Vagina (tissue), 2 donors: Measurements from ENCODE around the gene PIGQ.

Experiments
- POLR2A ChIP-seq, 2 donors: fragments of 450-650 bp; IDR thresholded peaks; one replicate each; pipeline ENCODE4 v1.6.1; 2017; ENCODE audit warnings: antibody characterized with exemption in 2 of 2, mild to moderate bottlenecking in 2 of 2, moderate library complexity in 2 of 2
- POLR2AphosphoS5 ChIP-seq, 2 donors: sonication (generic); formaldehyde crosslinking; IDR thresholded peaks; one replicate each; pipeline ENCODE4 v1.9.0; 2017; ENCODE audit warnings: antibody characterized with exemption in 2 of 2, mild to moderate bottlenecking in 2 of 2, low read depth in 1 of 2; ENCODE audit not compliant: insufficient read depth in 1 of 2
- TF ChIP-seq, protein P1 (sequence below), 3 experiments: fragments of 450-650 bp in 2 of 3; fragments of 200-600 bp in 1 of 3; sonication (generic) in 1 of 3; IDR thresholded peaks; one replicate each; pipeline ENCODE4 v1.5.1; 2017 to 2019; ENCODE audit warnings: antibody characterized with exemption in 3 of 3, mild to moderate bottlenecking in 2 of 3, moderate library complexity in 2 of 3

DNA sequence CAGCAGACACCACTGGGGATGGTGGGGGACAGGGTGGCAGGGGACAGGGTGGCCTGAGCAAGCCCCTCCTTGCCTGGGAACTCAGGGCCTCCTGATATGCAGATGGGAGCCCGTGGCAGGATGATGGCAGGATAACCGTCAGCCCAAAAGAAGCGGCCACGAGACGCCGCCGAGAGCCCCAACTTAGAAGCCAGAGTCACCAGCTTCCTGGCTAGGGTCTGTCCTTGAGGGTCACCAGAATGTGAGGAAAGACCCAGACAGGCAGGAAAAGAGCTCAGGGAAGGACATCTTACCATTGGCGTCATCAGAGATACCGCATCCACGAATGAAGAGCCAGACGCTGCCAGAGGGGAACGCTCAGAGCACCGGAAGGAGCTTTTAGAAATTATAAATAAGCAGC lies 39.5 kb downstream of the PIGQ start:
- TF ChIP-seq POLR2AphosphoS5 (IDR thresholded peaks at IDR 0.05; ENCODE audit: insufficient read depth in 1 of 2, low read depth in 1 of 2) = no peak
- TF ChIP-seq, protein P1, sequence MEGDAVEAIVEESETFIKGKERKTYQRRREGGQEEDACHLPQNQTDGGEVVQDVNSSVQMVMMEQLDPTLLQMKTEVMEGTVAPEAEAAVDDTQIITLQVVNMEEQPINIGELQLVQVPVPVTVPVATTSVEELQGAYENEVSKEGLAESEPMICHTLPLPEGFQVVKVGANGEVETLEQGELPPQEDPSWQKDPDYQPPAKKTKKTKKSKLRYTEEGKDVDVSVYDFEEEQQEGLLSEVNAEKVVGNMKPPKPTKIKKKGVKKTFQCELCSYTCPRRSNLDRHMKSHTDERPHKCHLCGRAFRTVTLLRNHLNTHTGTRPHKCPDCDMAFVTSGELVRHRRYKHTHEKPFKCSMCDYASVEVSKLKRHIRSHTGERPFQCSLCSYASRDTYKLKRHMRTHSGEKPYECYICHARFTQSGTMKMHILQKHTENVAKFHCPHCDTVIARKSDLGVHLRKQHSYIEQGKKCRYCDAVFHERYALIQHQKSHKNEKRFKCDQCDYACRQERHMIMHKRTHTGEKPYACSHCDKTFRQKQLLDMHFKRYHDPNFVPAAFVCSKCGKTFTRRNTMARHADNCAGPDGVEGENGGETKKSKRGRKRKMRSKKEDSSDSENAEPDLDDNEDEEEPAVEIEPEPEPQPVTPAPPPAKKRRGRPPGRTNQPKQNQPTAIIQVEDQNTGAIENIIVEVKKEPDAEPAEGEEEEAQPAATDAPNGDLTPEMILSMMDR (IDR thresholded peaks at IDR 0.05) = no peak
- TF ChIP-seq POLR2A (IDR thresholded peaks at IDR 0.05) = no peak
